IMR-90 (cell line): ENCODE data around the gene NFIA. TPM values are rescaled to one million over a fixed set of nuclear protein-coding genes. Genes with fewer than 3 reads are reported as not detected.

Source experiments
- ATAC-seq: fragments of 200-7000 bp; cut with Tn5 transposase; 2 replicates; pipeline ENCODE4 v1.9.1; 2020; ENCODE audit warnings: low read depth, mild to moderate bottlenecking, moderate library complexity
- BruUV-seq: library from RNA; stranded (reverse); fragments of 400-500 nt; replicated peaks from 2 replicates; lab custom pipeline; 2021; lab: Mats Ljungman, UMichigan
- CTCF ChIA-PET: fragments of 300-600 bp; formaldehyde crosslinking; extraction: SDS; loops from one replicate; lab custom pipeline; 2021; ENCODE audit warnings: antibody characterized with exemption; lab: Yijun Ruan, JAX
- POLR2A ChIA-PET: fragments of 300-600 bp; sonication (Branson Sonifier 250); formaldehyde crosslinking; loops from one replicate; lab custom pipeline; 2022; ENCODE audit warnings: antibody characterized with exemption; ENCODE audit not compliant: unreplicated experiment; lab: Charles Lee
- DNase-seq: peaks from one replicate; pipeline ENCODE4 v3.0.0; 2013
- H2AFZ ChIP-seq: replicated peaks from 2 replicates; pipeline ENCODE3; 2013; ENCODE audit warnings: low read length, mild to moderate bottlenecking; ENCODE audit not compliant: poor library complexity
- H2AK5ac ChIP-seq: 2 replicates; pipeline ENCODE4 v1.6.1; 2013; ENCODE audit warnings: low read depth, low read length, inconsistent platforms
- H2AK9ac ChIP-seq: replicated peaks from 2 replicates; pipeline ENCODE3; 2013; ENCODE audit warnings: mild to moderate bottlenecking, low read depth, low read length, moderate library complexity; ENCODE audit not compliant: poor library complexity
- H2BK120ac ChIP-seq: 2 replicates; pipeline ENCODE4 v1.6.1; 2013; ENCODE audit warnings: low read depth, low read length, inconsistent platforms
- H2BK15ac ChIP-seq: 3 replicates; pipeline ENCODE4 v1.6.1; 2013; ENCODE audit warnings: low read depth, low read length, inconsistent platforms
- H2BK20ac ChIP-seq: 2 replicates; pipeline ENCODE4 v1.6.1; 2013; ENCODE audit warnings: low read depth, mild to moderate bottlenecking, inconsistent platforms, low read length, moderate library complexity
- H2BK5ac ChIP-seq: 2 replicates; pipeline ENCODE4 v1.6.1; 2013; ENCODE audit warnings: mild to moderate bottlenecking, low read depth, low read length, inconsistent platforms; ENCODE audit not compliant: poor library complexity, severe bottlenecking
- H3K14ac ChIP-seq: replicated peaks from 2 replicates; pipeline ENCODE4 v1.6.1; 2013; ENCODE audit warnings: low read depth, low read length, inconsistent platforms
- H3K18ac ChIP-seq: 2 replicates; pipeline ENCODE4 v1.6.1; 2013; ENCODE audit warnings: low read depth, low read length, control low read depth
- H3K23ac ChIP-seq: 2 replicates; pipeline ENCODE4 v1.6.1; 2013; ENCODE audit warnings: low read depth, low read length, inconsistent platforms
- H3K27ac ChIP-seq: 2 replicates; pipeline ENCODE4 v1.5.1; 2013; ENCODE audit warnings: mild to moderate bottlenecking, control low read depth, low read length; ENCODE audit not compliant: insufficient read depth
- H3K27me3 ChIP-seq: 2 replicates; pipeline ENCODE4 v1.6.1; 2013; ENCODE audit warnings: low read length; ENCODE audit not compliant: control insufficient read depth, insufficient read depth
- H3K36me3 ChIP-seq: 2 replicates; pipeline ENCODE4 v1.6.1; 2013; ENCODE audit warnings: low read length, mixed read lengths; ENCODE audit not compliant: control insufficient read depth, insufficient read depth
- H3K4ac ChIP-seq: 2 replicates; pipeline ENCODE4 v1.6.1; 2013; ENCODE audit warnings: low read depth, low read length, inconsistent platforms
- H3K4me1 ChIP-seq: 2 replicates; pipeline ENCODE4 v1.6.1; 2013; ENCODE audit warnings: low read length, mixed read lengths; ENCODE audit not compliant: control insufficient read depth, insufficient read depth
- H3K4me2 ChIP-seq: 2 replicates; pipeline ENCODE4 v1.6.1; 2013; ENCODE audit warnings: low read depth, mild to moderate bottlenecking, control low read depth, low read length, moderate library complexity
- H3K4me3 ChIP-seq: 2 replicates; pipeline ENCODE4 v1.5.1; 2013; ENCODE audit warnings: low read depth, mild to moderate bottlenecking, control low read depth, low read length, moderate library complexity; ENCODE audit not compliant: insufficient read depth
- H3K56ac ChIP-seq: 2 replicates; pipeline ENCODE4 v1.6.1; 2013; ENCODE audit warnings: low read length, inconsistent platforms; ENCODE audit not compliant: insufficient read depth; ENCODE audit errors: extremely low read depth
- H3K79me1 ChIP-seq, 2 experiments: 2 replicates each; pipeline ENCODE4 v1.6.1; 2013; ENCODE audit warnings: low read length in 2 of 2, inconsistent platforms in 1 of 2, low read depth in 1 of 2
- H3K9ac ChIP-seq: 2 replicates; pipeline ENCODE4 v1.6.1; 2013; ENCODE audit warnings: low read depth, low read length, control low read depth
- H3K9me1 ChIP-seq: 2 replicates; pipeline ENCODE4 v1.6.1; 2013; ENCODE audit warnings: low read length, inconsistent platforms; ENCODE audit not compliant: insufficient read depth
- H3K9me3 ChIP-seq: 2 replicates; pipeline ENCODE4 v1.6.1; 2013; ENCODE audit warnings: low read length; ENCODE audit not compliant: control insufficient read depth, insufficient read depth
- H4K20me1 ChIP-seq: 2 replicates; pipeline ENCODE4 v1.6.1; 2013; ENCODE audit warnings: low read length, inconsistent platforms; ENCODE audit not compliant: insufficient read depth
- H4K5ac ChIP-seq: 2 replicates; pipeline ENCODE4 v1.6.1; 2013; ENCODE audit warnings: mild to moderate bottlenecking, low read depth, low read length, control low read depth
- H4K8ac ChIP-seq, 2 experiments: 2 replicates each; pipeline ENCODE4 v1.6.1; 2013; ENCODE audit warnings: low read depth in 2 of 2, low read length in 2 of 2, control low read depth in 1 of 2, inconsistent platforms in 1 of 2
- H4K91ac ChIP-seq: 2 replicates; pipeline ENCODE4 v1.6.1; 2013; ENCODE audit warnings: low read depth, low read length, inconsistent platforms; ENCODE audit not compliant: insufficient read depth
- BHLHE40 ChIP-seq: fragments of 150-350 bp; IDR thresholded peaks from 2 replicates; pipeline ENCODE4 v1.6.1; 2016; ENCODE audit warnings: mild to moderate bottlenecking, low read depth, low read length
- CEBPB ChIP-seq: IDR thresholded peaks from 2 replicates; pipeline ENCODE4 v1.6.1; 2012; ENCODE audit warnings: low read depth, low read length, improper control_type of control experiment
- POLR2A ChIP-seq: IDR thresholded peaks from 2 replicates; pipeline ENCODE4 v1.6.1; 2012; ENCODE audit warnings: mild to moderate bottlenecking, low read depth, low read length
- RFX5 ChIP-seq: IDR thresholded peaks from 2 replicates; pipeline ENCODE4 v1.8.0; 2012; ENCODE audit warnings: low read depth, mild to moderate bottlenecking, low read length, moderate library complexity
- WGBS, 2 experiments: methylation state at CpG; one replicate each; pipeline versions ENCODE4 v1.1.5 to v1.1.7; 2013; ENCODE audit warnings: missing lambda C conversion rate in 2 of 2; ENCODE audit not compliant: insufficient read length in 1 of 2; ENCODE audit errors: extremely low coverage in 2 of 2; 5-methylcytosine and 5-hydroxymethylcytosine counted together
- dilution Hi-C: fragments of 300-500 bp; cut with HindIII; formaldehyde crosslinking; loops from one replicate; pipeline ENCODE4 v1.14.3; 2018; ENCODE audit warnings: low sequenced_read_pairs; ENCODE audit not compliant: unreplicated experiment
- in situ Hi-C: fragments of 300-500 bp; cut with MboI; formaldehyde crosslinking; loops from 3 replicates; pipeline ENCODE4 v1.14.3; 2019; ENCODE audit warnings: low sequenced_read_pairs, inconsistent platforms, mixed read lengths
- intact Hi-C: fragments of 100-400 bp; cut with micrococcal nuclease; formaldehyde crosslinking; loops from 2 replicates; pipeline ENCODE4 v1.10.0; 2022
- polyA plus RNA-seq, 3 experiments: library from polyadenylated mRNA; depleted of rRNA; stranded (reverse); fragments of >200 nt; gene quantifications; 2 replicates each; pipeline ENCODE4 v1.2.3, GENCODE V29; 2012; ENCODE audit warnings: low replicate concordance in 1 of 3
- total RNA-seq: library from RNA; depleted of rRNA; stranded (reverse); fragments of >200 nt; gene quantifications from 2 replicates; pipeline ENCODE4 v1.2.3, GENCODE V29; 2012
- TF ChIP-seq, protein P1 (sequence below): fragments of 150-350 bp; IDR thresholded peaks from 2 replicates; pipeline ENCODE4 v1.6.1; 2016; ENCODE audit warnings: low read depth, mild to moderate bottlenecking, low read length, moderate library complexity, borderline replicate concordance

Gene NFIA
- total and polyA plus RNA-seq, 2 of the 4 experiments (the other 2 are of a cell fraction): 1.6 to 2.2 TPM

DNA sequence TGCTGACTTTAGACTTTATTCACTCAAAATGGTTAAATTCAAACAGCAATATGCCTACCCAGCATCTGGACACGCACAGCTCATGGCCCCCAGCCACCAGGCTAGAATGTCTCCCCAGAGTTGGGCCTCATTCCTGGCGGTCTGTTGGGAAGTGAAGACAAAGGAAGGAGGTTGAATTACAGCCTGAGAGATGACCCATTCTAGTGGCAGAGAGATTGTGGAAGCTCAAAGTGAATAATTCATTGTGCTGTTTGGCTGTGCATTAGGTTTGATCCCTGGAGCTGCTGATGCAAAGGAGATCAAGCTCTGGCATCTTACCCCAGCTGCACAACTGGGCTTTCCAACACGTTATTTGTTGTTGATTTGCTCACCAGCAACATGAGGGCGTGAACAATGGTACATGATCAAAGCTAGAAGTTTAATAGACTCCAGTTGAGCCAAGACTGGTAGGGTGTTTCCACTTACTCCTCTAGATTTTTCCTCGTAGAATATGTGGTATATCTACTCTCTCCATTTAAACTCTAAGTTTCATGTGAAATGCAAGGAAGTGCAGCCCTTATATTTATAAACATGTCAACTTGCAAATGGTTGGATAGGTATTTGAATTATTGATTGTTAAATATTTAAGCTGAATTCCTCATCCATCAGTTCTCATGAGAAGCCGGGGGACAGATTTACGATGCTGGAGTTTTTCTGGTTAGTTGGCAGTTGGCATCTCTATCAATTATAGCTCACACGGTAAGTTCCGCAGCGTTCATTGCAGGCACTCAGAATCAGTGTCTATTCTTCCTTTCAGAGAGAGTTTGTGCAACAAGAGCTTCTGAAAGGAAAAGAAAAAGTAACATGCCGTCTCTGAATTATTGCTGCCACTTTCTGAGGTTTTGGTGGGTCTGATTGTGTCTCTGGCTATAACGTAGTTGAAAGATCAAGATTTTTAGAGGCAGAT lies 419.9 kb downstream of the NFIA start:
- DNase-seq (no peak), ATAC-seq (no peak)
- Histone ChIP-seq H2BK120ac (no peak overlapping the region), H2AK5ac (no peak overlapping the region), H3K79me1 (no peaks in the 10 kb centered on the region), H3K9ac (no peak overlapping the region), H3K14ac (no peak overlapping the region), H4K5ac (no peak overlapping the region), H4K91ac (no peak overlapping the region), H3K36me3 (no peaks in the 10 kb centered on the region), H2BK15ac (no peak overlapping the region), H3K9me3 (no peaks in the 10 kb centered on the region), H2AK9ac (no peak overlapping the region), H3K9me1 (no peaks in the 10 kb centered on the region), H3K27me3 (no peaks in the 10 kb centered on the region), H2BK20ac (no peak overlapping the region), H2BK5ac (no peak overlapping the region), H3K4me3 (no peak overlapping the region), H3K27ac (no peak overlapping the region), H3K4me2 (no peak overlapping the region), H2AFZ (no peak overlapping the region), H3K23ac (no peak overlapping the region), H4K8ac (no peak overlapping the region), H3K4me1 (no peaks in the 10 kb centered on the region), H3K56ac (no peak overlapping the region), H3K18ac (no peak overlapping the region), H3K4ac (no peak overlapping the region), H4K20me1 (no peaks in the 10 kb centered on the region)
- dilution Hi-C loops (no loop called here), in situ Hi-C loops (no loop called here), intact Hi-C loops (no loop called here)
- ChIA-PET POLR2A (no interaction called here), CTCF (no interaction called here)
- 17% methylated on average over 1 of the region's 12 CpGs; no CpG with 5 or more reads in 1 of the 2 experiments for WGBS, 2 experiments
- TF ChIP-seq RFX5: no peak
- TF ChIP-seq, protein P1, sequence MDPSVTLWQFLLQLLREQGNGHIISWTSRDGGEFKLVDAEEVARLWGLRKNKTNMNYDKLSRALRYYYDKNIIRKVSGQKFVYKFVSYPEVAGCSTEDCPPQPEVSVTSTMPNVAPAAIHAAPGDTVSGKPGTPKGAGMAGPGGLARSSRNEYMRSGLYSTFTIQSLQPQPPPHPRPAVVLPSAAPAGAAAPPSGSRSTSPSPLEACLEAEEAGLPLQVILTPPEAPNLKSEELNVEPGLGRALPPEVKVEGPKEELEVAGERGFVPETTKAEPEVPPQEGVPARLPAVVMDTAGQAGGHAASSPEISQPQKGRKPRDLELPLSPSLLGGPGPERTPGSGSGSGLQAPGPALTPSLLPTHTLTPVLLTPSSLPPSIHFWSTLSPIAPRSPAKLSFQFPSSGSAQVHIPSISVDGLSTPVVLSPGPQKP: no peak
- TF ChIP-seq BHLHE40: no peak
- no peak for TF ChIP-seq POLR2A
- TF ChIP-seq CEBPB: no peak
- no TSS peak for BruUV-seq
